HFF-Myc (cell line): ENCODE results near the gene SPAG17.

Experiments
- DNase-seq: peaks from one replicate; pipeline ENCODE4 v3.0.0-alpha.2; 2011; ENCODE audit warnings: low read depth; ENCODE audit errors: extremely low read depth
- H3K4me3 ChIP-seq: replicated peaks from 2 replicates; pipeline ENCODE4 v1.5.1; 2011; ENCODE audit warnings: low read depth, mild to moderate bottlenecking, control low read depth, low read length
- TF ChIP-seq, protein P1 (sequence below): IDR thresholded peaks from 2 replicates; pipeline ENCODE4 v1.5.1; 2012; ENCODE audit warnings: mild to moderate bottlenecking, low read depth, low read length, control low read depth; ENCODE audit errors: missing control alignments

SPAG17 gene

DNA sequence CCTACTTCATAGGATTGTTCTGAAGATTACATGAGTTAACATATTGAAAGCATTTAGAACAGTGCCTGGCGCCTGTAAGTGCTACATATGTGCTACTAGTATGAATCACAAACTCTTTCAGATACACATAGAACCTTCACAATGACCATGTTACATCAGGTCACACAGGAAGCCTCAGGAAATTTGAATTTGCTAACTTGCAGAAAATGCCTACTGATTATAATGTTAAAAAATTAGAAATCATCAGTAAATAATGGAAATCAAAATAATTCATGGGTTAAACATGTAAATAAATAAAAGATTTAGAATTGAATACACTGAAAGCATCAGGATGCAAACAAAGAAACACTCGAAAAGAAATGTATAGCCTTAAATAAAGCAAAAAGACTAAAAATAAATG, 94.9 kb downstream of the SPAG17 start:
- DNase-seq, result no peak
- H3K4me3 ChIP-seq, result no peak overlapping the region
- TF ChIP-seq, protein P1, sequence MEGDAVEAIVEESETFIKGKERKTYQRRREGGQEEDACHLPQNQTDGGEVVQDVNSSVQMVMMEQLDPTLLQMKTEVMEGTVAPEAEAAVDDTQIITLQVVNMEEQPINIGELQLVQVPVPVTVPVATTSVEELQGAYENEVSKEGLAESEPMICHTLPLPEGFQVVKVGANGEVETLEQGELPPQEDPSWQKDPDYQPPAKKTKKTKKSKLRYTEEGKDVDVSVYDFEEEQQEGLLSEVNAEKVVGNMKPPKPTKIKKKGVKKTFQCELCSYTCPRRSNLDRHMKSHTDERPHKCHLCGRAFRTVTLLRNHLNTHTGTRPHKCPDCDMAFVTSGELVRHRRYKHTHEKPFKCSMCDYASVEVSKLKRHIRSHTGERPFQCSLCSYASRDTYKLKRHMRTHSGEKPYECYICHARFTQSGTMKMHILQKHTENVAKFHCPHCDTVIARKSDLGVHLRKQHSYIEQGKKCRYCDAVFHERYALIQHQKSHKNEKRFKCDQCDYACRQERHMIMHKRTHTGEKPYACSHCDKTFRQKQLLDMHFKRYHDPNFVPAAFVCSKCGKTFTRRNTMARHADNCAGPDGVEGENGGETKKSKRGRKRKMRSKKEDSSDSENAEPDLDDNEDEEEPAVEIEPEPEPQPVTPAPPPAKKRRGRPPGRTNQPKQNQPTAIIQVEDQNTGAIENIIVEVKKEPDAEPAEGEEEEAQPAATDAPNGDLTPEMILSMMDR, result no peak

GRCh38 chr1:118085365-118085764, 99.7 kb downstream of the SPAG17 start:
- TF ChIP-seq, protein P1, result no peak
- no peak overlapping the region for H3K4me3 ChIP-seq
- DNase-seq, result no peak

DNA sequence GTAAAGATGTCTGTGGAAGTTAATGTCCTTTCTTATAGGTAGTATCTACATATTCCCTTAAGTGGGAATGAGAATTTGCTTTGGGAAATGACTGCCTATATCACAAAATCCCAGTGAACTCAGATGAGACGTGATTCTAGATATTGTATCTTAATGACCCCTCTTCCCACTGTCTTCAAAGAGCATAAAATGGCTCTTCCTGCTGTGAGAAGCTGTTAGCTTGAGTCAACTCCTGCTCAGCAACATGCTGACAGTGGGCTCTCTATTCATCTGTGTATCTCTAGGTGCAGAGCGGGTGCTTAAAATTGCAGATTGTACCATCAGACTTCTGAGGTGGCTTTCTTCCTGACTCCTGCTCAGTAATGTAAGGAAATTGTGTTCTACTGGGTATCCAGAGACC, 100.6 kb downstream of the SPAG17 start:
- no peak overlapping the region for H3K4me3 ChIP-seq
- TF ChIP-seq, protein P1, result no peak
- DNase-seq, result no peak

GRCh38 chr1:118082984-118083383, 102.0 kb downstream of the SPAG17 start:
- no peak overlapping the region for H3K4me3 ChIP-seq
- no peak for DNase-seq
- TF ChIP-seq, protein P1, result no peak

DNA sequence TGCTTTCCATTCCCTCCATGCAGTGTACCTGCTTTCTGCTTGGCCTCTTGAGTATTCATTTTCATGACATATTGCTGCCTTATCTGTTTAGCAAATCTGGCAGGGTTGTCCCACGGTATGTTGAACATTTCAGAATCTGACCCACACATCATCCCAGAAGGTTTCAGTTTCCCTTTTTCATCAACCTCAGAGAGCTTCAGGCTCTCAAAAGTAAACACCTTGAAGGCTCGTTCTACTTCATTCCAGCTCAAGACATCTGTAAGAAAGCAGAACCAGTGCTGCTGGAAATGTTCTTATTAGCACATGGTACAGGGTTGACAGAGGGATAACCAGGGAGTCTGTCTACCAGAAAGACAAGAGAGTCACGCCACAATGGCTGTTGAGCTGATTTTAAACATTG, 103.6 kb downstream of the SPAG17 start:
- no peak for DNase-seq
- TF ChIP-seq, protein P1, result no peak
- H3K4me3 ChIP-seq, result no peak overlapping the region

GRCh38 chr1:118077331-118078045, 107.5 kb downstream of the SPAG17 start:
- H3K4me3 ChIP-seq, result no peak overlapping the region
- no peak for DNase-seq
- TF ChIP-seq, protein P1, result peak; percentile 48

DNA sequence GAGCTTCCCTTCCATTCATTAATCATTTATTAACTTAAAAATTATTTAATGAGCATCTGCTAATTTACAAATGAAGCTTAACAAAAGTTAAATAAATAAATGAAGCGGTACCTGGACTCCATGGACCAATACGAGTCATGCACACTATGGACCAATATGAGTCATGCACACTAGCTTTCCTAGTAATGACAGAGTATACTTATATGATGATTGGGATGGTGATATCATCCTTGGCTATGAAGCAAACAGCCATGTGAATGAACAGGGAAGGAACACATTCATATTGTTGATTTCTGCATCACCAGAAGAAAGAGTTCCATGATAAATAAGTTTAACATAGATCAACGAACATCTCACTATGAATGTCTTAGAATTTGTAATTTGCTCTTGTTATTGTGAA, 109.9 kb downstream of the SPAG17 start:
- TF ChIP-seq, protein P1, result no peak
- DNase-seq, result peak; percentile 24
- no peak overlapping the region for H3K4me3 ChIP-seq
